SK-N-SH (cell line): ENCODE results near the gene CLASRP. TPM values are rescaled to one million over a fixed set of nuclear protein-coding genes. Genes with fewer than 3 reads are reported as not detected.
A peak's percentile ranks its signal among the peaks of the same experiment; 100 is the strongest.

Experiments
- CTCF ChIA-PET: fragments of 300-600, 350-600 bp; formaldehyde crosslinking; extraction: SDS; loops from one replicate; lab custom pipeline; 2021; lab: Yijun Ruan, JAX
- POLR2A ChIA-PET: fragments of 350-600 bp; sonication (Branson Sonifier 250); formaldehyde crosslinking; extraction: SDS; loops from one replicate; lab custom pipeline; 2020; ENCODE audit warnings: antibody characterized with exemption, inconsistent platforms; lab: Yijun Ruan, JAX
- DNase-seq: peaks from one replicate; pipeline ENCODE4 v3.0.0; 2012
- H2AFZ ChIP-seq: fragments of 200-600 bp; sonication (generic); 2 replicates; pipeline ENCODE4 v1.8.1; 2016; ENCODE audit warnings: antibody characterized with exemption, mild to moderate bottlenecking, low read depth
- H3F3A ChIP-seq: fragments of 200-600 bp; sonication (generic); replicated peaks from 2 replicates; pipeline ENCODE3; 2016; ENCODE audit warnings: antibody characterized with exemption, mild to moderate bottlenecking; ENCODE audit not compliant: insufficient read depth
- H3K27ac ChIP-seq, 2 experiments: fragments of 200-500 bp in 1 of 2; fragments of 200-600 bp in 1 of 2; sonication (Bioruptor generic) in 1 of 2; sonication (generic), shearing (Covaris generic) in 1 of 2; 2 replicates each; pipeline versions ENCODE4 v1.5.1 to v1.6.1; 2014 to 2016; ENCODE audit warnings: low read depth in 2 of 2, inconsistent platforms in 1 of 2, low read length in 1 of 2, mild to moderate bottlenecking in 1 of 2, mixed read lengths in 1 of 2
- H3K27me3 ChIP-seq: fragments of 200-600 bp; sonication (generic), shearing (Covaris generic); 2 replicates; pipeline ENCODE4 v1.6.1; 2016; ENCODE audit warnings: mixed run types; ENCODE audit not compliant: insufficient read depth
- H3K36me3 ChIP-seq, 2 experiments: fragments of 200-500 bp in 1 of 2; fragments of 200-600 bp in 1 of 2; sonication (Bioruptor generic) in 1 of 2; sonication (generic) in 1 of 2; replicated peaks in 1 of 2; 2 replicates each; pipeline versions ENCODE3 to v1.5.1; 2014 to 2016; ENCODE audit warnings: low read length in 1 of 2, mild to moderate bottlenecking in 1 of 2; ENCODE audit not compliant: insufficient read depth in 2 of 2, control insufficient read depth in 1 of 2
- H3K4me1 ChIP-seq, 2 experiments: fragments of 200-500 bp in 1 of 2; fragments of 200-600 bp in 1 of 2; sonication (Bioruptor generic) in 1 of 2; sonication (generic), shearing (Covaris generic) in 1 of 2; 2 replicates each; pipeline versions ENCODE4 v1.5.1 to v1.6.1; 2014 to 2016; ENCODE audit warnings: low read depth in 1 of 2, low read length in 1 of 2, mixed run types in 1 of 2; ENCODE audit not compliant: insufficient read depth in 2 of 2, control insufficient read depth in 1 of 2
- H3K4me2 ChIP-seq: fragments of 200-600 bp; sonication (generic), shearing (Covaris generic); 2 replicates; pipeline ENCODE4 v1.6.1; 2017; ENCODE audit warnings: mixed run types
- H3K4me3 ChIP-seq, 2 experiments: fragments of 200-500 bp in 1 of 2; fragments of 200-600 bp in 1 of 2; sonication (Bioruptor generic) in 1 of 2; sonication (generic), shearing (Covaris generic) in 1 of 2; 2 replicates each; pipeline versions ENCODE4 v1.5.1 to v1.8.1; 2014 to 2016; ENCODE audit warnings: low read depth in 2 of 2, inconsistent platforms in 1 of 2, low read length in 1 of 2, mild to moderate bottlenecking in 1 of 2, mixed read lengths in 1 of 2, moderate library complexity in 1 of 2
- H3K79me2 ChIP-seq: fragments of 200-600 bp; sonication (generic); 2 replicates; pipeline ENCODE4 v1.8.1; 2017; ENCODE audit warnings: mild to moderate bottlenecking; ENCODE audit not compliant: insufficient read depth
- H3K9ac ChIP-seq: fragments of 200-600 bp; sonication (generic); 2 replicates; pipeline ENCODE4 v1.6.1; 2017; ENCODE audit warnings: mixed run types
- H3K9me2 ChIP-seq: fragments of 200-600 bp; sonication (generic); 2 replicates; pipeline ENCODE4 v1.6.1; 2017; ENCODE audit warnings: mixed run types
- H3K9me3 ChIP-seq: fragments of 200-600 bp; sonication (generic); 2 replicates; pipeline ENCODE4 v1.6.1; 2017; ENCODE audit warnings: mixed run types, mild to moderate bottlenecking, moderate library complexity
- H4K20me1 ChIP-seq: fragments of 200-600 bp; sonication (generic); 2 replicates; pipeline ENCODE4 v1.6.1; 2017; ENCODE audit warnings: mild to moderate bottlenecking, mixed run types; ENCODE audit not compliant: insufficient read depth
- CHD2 ChIP-seq: fragments of 150-350 bp; IDR thresholded peaks from 2 replicates; pipeline ENCODE4 v1.6.1; 2018; ENCODE audit warnings: low read length; ENCODE audit not compliant: partially characterized antibody
- CTCF ChIP-seq: fragments of 200-600 bp; sonication (generic); IDR thresholded peaks from 2 replicates; pipeline ENCODE4 v1.6.1; 2017; ENCODE audit warnings: antibody characterized with exemption, mild to moderate bottlenecking, moderate library complexity
- ELF1 ChIP-seq: IDR thresholded peaks from 2 replicates; pipeline ENCODE4 v1.4.0; 2012
- EZH2phosphoT487 ChIP-seq: fragments of 200-600 bp; sonication (generic); IDR thresholded peaks from 2 replicates; pipeline ENCODE4 v1.6.1; 2017; ENCODE audit warnings: low read depth, mixed run types, mild to moderate bottlenecking, antibody characterized with exemption, moderate library complexity, borderline replicate concordance
- FOSL2 ChIP-seq: IDR thresholded peaks from 2 replicates; pipeline ENCODE4 v1.4.0; 2012; ENCODE audit warnings: low read depth, mild to moderate bottlenecking, moderate library complexity, borderline replicate concordance
- GABPA ChIP-seq: IDR thresholded peaks from 2 replicates; pipeline ENCODE4 v1.4.0; 2012; ENCODE audit warnings: low read depth, mild to moderate bottlenecking
- GATA2 ChIP-seq: sonication (generic); formaldehyde crosslinking; IDR thresholded peaks from 2 replicates; pipeline ENCODE4 v1.5.0; 2020; ENCODE audit warnings: mild to moderate bottlenecking, missing genetic modification reagents
- JUND ChIP-seq: IDR thresholded peaks from 2 replicates; pipeline ENCODE4 v1.4.0; 2012
- MXI1 ChIP-seq: IDR thresholded peaks from 2 replicates; pipeline ENCODE4 v1.6.1; 2012; ENCODE audit warnings: mild to moderate bottlenecking, low read depth, low read length, improper control_type of control experiment
- NRF1 ChIP-seq: IDR thresholded peaks from 2 replicates; pipeline ENCODE4 v1.6.1; 2012; ENCODE audit warnings: low read depth, mild to moderate bottlenecking, low read length
- RCOR1 ChIP-seq: fragments of 150-350 bp; IDR thresholded peaks from 2 replicates; pipeline ENCODE4 v1.6.1; 2017; ENCODE audit warnings: antibody characterized with exemption, low read length
- REST ChIP-seq: IDR thresholded peaks from 2 replicates; pipeline ENCODE4 v1.6.1; 2012; ENCODE audit warnings: mild to moderate bottlenecking, low read depth, low read length, moderate library complexity
- RFX5 ChIP-seq: IDR thresholded peaks from 2 replicates; pipeline ENCODE4 v1.6.1; 2012; ENCODE audit warnings: mild to moderate bottlenecking, improper control_type of control experiment, low read length
- RXRA ChIP-seq: IDR thresholded peaks from 2 replicates; pipeline ENCODE4 v1.4.0; 2012; ENCODE audit warnings: low read depth, mild to moderate bottlenecking, borderline replicate concordance
- TAF1 ChIP-seq: IDR thresholded peaks from 2 replicates; pipeline ENCODE4 v1.6.1; 2012; ENCODE audit warnings: low read depth, mild to moderate bottlenecking, low read length, moderate library complexity, borderline replicate concordance
- TEAD4 ChIP-seq: IDR thresholded peaks from 2 replicates; pipeline ENCODE4 v1.4.0; 2012; ENCODE audit warnings: mild to moderate bottlenecking, borderline replicate concordance; ENCODE audit not compliant: insufficient read depth
- USF1 ChIP-seq: IDR thresholded peaks from 2 replicates; pipeline ENCODE4 v1.4.0; 2012; ENCODE audit warnings: low read depth, borderline replicate concordance
- ZBTB33 ChIP-seq: IDR thresholded peaks from 2 replicates; pipeline ENCODE4 v1.4.0; 2012; ENCODE audit warnings: low read depth, borderline replicate concordance
- WGBS: methylation state at CpG from one replicate; pipeline ENCODE4 v1.1.6; 2017; ENCODE audit warnings: low lambda C conversion rate; 5-methylcytosine and 5-hydroxymethylcytosine counted together
- polyA plus RNA-seq, 3 experiments: library from polyadenylated mRNA; depleted of rRNA; stranded (reverse); fragments of >200 nt; gene quantifications; 2 replicates each; pipeline ENCODE4 v1.2.3, GENCODE V29; 2012

The CLASRP gene
- polyA plus RNA-seq, 1 of the 3 experiments (the other 2 are of a cell fraction): 54.8 TPM

GRCh38 chr19:45091031-45091923 is 52.4 kb downstream of the CLASRP start (continued):
- no peak for TF ChIP-seq GATA2 (CRISPR knock-in tag)
- TF ChIP-seq FOSL2: peak; percentile 1; the same call in 1 of the 2 replicates
- TF ChIP-seq TEAD4: peak; percentile 1; the same call in 1 of the 2 replicates
- TF ChIP-seq RFX5: no peak
- TF ChIP-seq TAF1: no peak; the same call in 1 of the 2 replicates
- TF ChIP-seq EZH2phosphoT487: no peak
- TF ChIP-seq NRF1: no peak
- no peak for TF ChIP-seq REST
- TF ChIP-seq JUND: no peak

GRCh38 chr19:45092747-45093678 is 54.2 kb downstream of the CLASRP start, which contains the start of gene PPP1R37:
TSS of gene PPP1R37 (plus strand) at chr19:45093179. CDS start at chr19:45093326, 147 bp downstream.
- Histone ChIP-seq H3K9ac (peak within 1 kb of the TSS; percentile 99), H3K27ac (peak within 1 kb of the TSS; percentile 94 to 95), H3K4me3 (peak within 1 kb of the TSS; percentile 78 to 98), H3K4me1 (peaks cover 17 to 28% of the 10 kb centered on the region in 2 experiments; a peak in 3 of 4 replicates), H3K79me2 (peaks cover 68% of the 10 kb centered on the region), H3K36me3 (peaks cover 2 to 9% of the 10 kb centered on the region in 2 experiments), H3K4me2 (peak within 1 kb of the TSS; percentile 98), H3F3A (peaks cover 24% of the 10 kb centered on the region), H3K9me3 (no peaks in the 10 kb centered on the region), H3K27me3 (no peaks in the 10 kb centered on the region), H3K9me2 (no peaks in the 10 kb centered on the region), H4K20me1 (peaks cover 39% of the 10 kb centered on the region), H2AFZ (peak within 1 kb of the TSS; percentile 93)
- peak; percentile 96 for DNase-seq
- ChIA-PET POLR2A (interaction anchor here (0.6 to 2.1 kb wide), 8 partner anchors 8 to 637 kb away, joined by 3 to 19 read pairs (median 4); partner anchors contain the start of genes BLOC1S3, CLASRP, GEMIN7 and TRAPPC6A), CTCF (interaction anchor here (0.6 to 2.7 kb wide), 11 partner anchors 11 to 245 kb away, joined by 3 to 8 read pairs (median 4); partner anchors contain the start of gene GEMIN7)
- WGBS: under 1% methylated on average over 55 of the region's 103 CpGs
- TF ChIP-seq TAF1 (peak; percentile 75; the same call in 1 of the 2 replicates), MXI1 (0 out of 2 replicates have a peak, but pooled peaks have one; percentile 29), USF1 (no peak), ZBTB33 (peak; percentile 30; the same call in 1 of the 2 replicates), ELF1 (peak; percentile 74), CHD2 (peak; percentile 49), FOSL2 (0 out of 2 replicates have a peak, but pooled peaks have one; percentile 6), CTCF (peak; percentile 35), RXRA (no peak), RCOR1 (no peak), GABPA (peak; percentile 55; the same call in 1 of the 2 replicates)
